Central memory CD8-positive, alpha-beta T cell (primary cell): ENCODE results near the gene NKAPL.
"Not testable (repeated sequence)": the region's sequence is repeated elsewhere in the genome, so short reads cannot be mapped to it uniquely, and the experiment has no call there.

Experiments used
- ATAC-seq: fragments of 150-1000 bp; cut with Tn5 transposase; replicated peaks from 2 replicates; pipeline ENCODE4 v1.10.0; 2022; ENCODE audit warnings: mild to moderate bottlenecking, moderate FRiP score, moderate number of reproducible peaks; ENCODE audit not compliant: poor library complexity, severe bottlenecking; ENCODE audit errors: extremely low read depth
- DNase-seq, 2 donors: peaks; one replicate each; pipeline ENCODE4 v3.0.0; 2021; ENCODE audit warnings: low spot score in 2 of 2
- H3K27ac Mint-ChIP-seq: one replicate; pipeline ENCODE4 v1.8.0; 2022; ENCODE audit warnings: low read depth, mild to moderate bottlenecking, moderate library complexity, mixed read lengths
- H3K27me3 Mint-ChIP-seq: one replicate; pipeline ENCODE4 v1.8.0; 2022; ENCODE audit warnings: mixed read lengths
- H3K36me3 Mint-ChIP-seq: one replicate; pipeline ENCODE4 v1.8.0; 2022; ENCODE audit warnings: mild to moderate bottlenecking, moderate library complexity, mixed read lengths; ENCODE audit not compliant: insufficient read depth
- H3K4me1 Mint-ChIP-seq: one replicate; pipeline ENCODE4 v1.8.0; 2022; ENCODE audit warnings: mixed read lengths
- H3K4me3 Mint-ChIP-seq: one replicate; pipeline ENCODE4 v1.8.0; 2022; ENCODE audit warnings: mild to moderate bottlenecking, moderate library complexity, mixed read lengths
- H3K9me3 Mint-ChIP-seq: one replicate; pipeline ENCODE4 v1.8.0; 2022; ENCODE audit warnings: mixed read lengths

The NKAPL gene

DNA sequence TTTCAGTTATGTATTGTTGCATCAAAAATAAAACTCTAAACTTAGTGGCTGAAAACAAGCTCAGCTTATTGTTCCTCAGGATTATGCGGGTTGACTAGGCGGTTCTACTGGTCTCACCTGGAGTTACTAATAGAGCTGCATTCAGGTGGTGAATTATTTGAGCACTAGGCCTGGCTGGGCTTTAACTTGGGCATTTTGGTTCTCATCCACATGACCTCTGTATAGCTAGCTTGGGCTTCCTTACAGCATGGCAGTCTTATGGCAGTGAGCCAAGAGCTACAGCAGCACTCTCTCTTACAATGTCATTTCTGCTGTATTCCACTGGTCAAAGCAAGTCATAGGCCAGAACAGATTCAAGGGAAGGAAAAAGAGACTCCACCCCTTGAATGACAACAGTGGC, 23.8 kb downstream of the NKAPL start:
- Mint-ChIP-seq H3K27me3 (peaks cover 15% of the 10 kb centered on the region), H3K4me3 (no peak overlapping the region), H3K9me3 (no peaks in the 10 kb centered on the region), H3K27ac (no peak overlapping the region), H3K36me3 (peaks cover 1% of the 10 kb centered on the region), H3K4me1 (peaks cover 10% of the 10 kb centered on the region)
- ATAC-seq (no peak), DNase-seq (no peak)

DNA sequence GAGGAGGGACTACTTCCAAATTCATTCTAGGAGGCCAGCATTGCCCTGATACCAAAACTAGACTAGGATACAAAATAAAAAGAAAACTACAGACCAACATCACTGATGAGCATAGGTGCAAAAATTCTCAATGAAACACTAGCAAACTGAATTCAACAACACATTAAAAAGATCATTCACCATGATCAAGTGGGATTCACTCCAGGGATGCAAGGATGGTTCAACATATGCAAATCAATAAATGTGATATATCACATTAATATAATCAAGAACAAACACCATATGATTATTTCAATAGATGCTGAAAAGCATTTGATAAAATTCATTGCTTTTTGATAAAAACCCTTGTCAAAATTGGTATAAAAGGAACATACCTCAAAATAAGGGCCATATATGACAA, 32.5 kb downstream of the NKAPL start:
- ATAC-seq (no peak), DNase-seq (no peak)
- H3K9me3 Mint-ChIP-seq = no peaks in the 10 kb centered on the region
- no peaks in the 10 kb centered on the region for H3K4me1 Mint-ChIP-seq
- no peak overlapping the region for H3K4me3 Mint-ChIP-seq
- no peaks in the 10 kb centered on the region for H3K36me3 Mint-ChIP-seq
- H3K27ac Mint-ChIP-seq = no peak overlapping the region
- no peaks in the 10 kb centered on the region for H3K27me3 Mint-ChIP-seq

DNA sequence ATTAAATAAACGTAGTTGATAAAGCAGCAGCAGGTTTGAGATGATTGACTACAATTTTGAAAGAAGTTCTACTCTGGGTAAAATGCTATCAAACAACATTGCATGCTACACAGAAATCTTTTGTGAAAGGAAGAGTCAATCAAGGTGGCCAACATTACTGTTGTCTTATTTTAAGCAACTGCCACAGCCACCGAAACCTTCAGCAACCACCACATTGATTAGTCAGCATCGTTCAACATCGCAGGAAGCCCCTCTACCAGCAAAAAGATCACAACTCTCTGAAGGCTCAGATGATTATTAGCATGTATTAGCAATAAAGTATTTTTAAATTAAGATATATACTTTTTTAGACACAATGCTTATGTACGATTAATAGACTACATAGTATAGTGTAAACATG, 36.2 kb downstream of the NKAPL start:
- no peak for ATAC-seq
- H3K36me3 Mint-ChIP-seq = no peaks in the 10 kb centered on the region
- H3K4me1 Mint-ChIP-seq = no peaks in the 10 kb centered on the region
- H3K4me3 Mint-ChIP-seq = no peak overlapping the region
- H3K27ac Mint-ChIP-seq = no peak overlapping the region
- H3K27me3 Mint-ChIP-seq = no peaks in the 10 kb centered on the region
- no peak for DNase-seq
- no peaks in the 10 kb centered on the region for H3K9me3 Mint-ChIP-seq

DNA sequence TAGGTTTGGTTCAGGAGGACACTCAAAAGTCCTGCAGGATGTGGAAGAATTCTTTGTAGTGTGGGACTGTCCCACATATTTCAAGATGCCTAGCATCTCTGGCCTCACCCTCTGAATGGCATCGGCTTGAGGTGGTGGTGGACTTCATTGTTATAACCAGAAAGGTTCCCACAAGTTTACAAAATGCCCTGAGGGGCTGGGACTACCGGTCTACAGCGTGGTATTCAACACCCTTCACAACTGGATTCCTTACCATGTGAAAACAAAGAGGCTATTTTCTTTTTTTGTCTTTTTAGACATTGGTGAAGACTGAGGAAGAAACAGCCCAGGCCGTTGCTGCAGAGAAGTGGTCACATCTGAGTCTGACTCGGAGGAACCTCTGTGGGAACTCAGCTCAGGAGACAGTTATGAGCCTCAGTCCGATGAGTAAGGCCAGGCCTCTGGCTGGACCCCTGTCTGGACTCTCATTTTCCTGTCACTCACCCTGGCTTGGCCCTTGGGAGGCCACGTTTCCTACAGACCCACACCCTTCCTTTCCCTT, 37.5 kb downstream of the NKAPL start:
- no peaks in the 10 kb centered on the region for H3K4me1 Mint-ChIP-seq
- no peaks in the 10 kb centered on the region for H3K9me3 Mint-ChIP-seq
- DNase-seq (no peak), ATAC-seq (no peak)
- H3K27me3 Mint-ChIP-seq = no peaks in the 10 kb centered on the region
- no peaks in the 10 kb centered on the region for H3K36me3 Mint-ChIP-seq
- no peak overlapping the region for H3K4me3 Mint-ChIP-seq
- no peak overlapping the region for H3K27ac Mint-ChIP-seq

DNA sequence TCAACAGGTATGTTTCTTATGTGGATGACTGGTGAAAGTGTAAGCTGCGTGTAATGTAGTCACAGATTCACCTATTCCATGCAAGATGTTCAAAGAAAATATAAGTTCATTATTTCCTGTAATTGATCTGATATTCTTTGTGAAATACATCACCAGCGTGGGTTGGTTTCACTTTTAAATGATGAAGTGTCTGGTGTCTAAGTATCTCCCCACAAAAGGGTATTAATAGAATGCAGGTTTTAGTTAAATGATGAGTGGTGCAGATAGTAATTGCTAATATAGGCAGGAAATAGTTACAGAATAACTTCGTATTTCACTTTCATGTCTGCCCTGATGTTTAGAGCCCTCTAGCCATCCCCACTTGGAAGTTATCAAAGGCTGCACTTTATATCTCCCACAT, 44.5 kb downstream of the NKAPL start:
- Mint-ChIP-seq H3K36me3 (no peaks in the 10 kb centered on the region), H3K27ac (no peak overlapping the region), H3K4me3 (peak overlapping the region; percentile 3), H3K9me3 (no peaks in the 10 kb centered on the region), H3K4me1 (peaks cover 16% of the 10 kb centered on the region), H3K27me3 (no peaks in the 10 kb centered on the region)
- peak; percentile 56 for ATAC-seq
- DNase-seq = no peak

DNA sequence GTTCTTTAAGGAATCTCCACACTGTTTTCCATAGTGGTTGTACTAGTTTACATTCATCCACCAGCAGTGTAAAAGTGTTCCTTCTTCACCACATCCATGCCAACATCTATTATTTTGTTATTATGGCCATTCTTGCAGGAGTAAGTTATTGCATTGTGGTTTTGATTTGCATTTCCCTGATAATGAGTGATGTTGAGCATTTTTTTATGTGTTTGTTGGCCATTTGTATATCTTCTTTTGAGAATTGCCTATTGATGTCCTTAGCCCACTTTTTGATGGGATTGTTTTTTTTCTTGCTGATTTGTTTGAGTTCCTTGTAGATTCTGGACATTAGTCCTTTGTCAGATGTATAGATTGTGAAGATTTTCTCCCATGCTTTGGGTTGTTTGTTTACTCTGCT, 47.3 kb downstream of the NKAPL start:
- ATAC-seq, H3K36me3 Mint-ChIP-seq, H3K4me3 Mint-ChIP-seq, H3K9me3 Mint-ChIP-seq, DNase-seq, H3K27ac Mint-ChIP-seq: not testable (repeated sequence)
- peaks cover 16% of the 10 kb centered on the region for H3K4me1 Mint-ChIP-seq
- H3K27me3 Mint-ChIP-seq = peaks cover 22% of the 10 kb centered on the region
